Measurements from ENCODE around the gene CASS4. TPM values are rescaled to one million over a fixed set of nuclear protein-coding genes. Genes with fewer than 3 reads are reported as not detected.

The CASS4 gene
- polyA plus RNA-seq, 1 donor from 2014 or later = 0.56 TPM

GRCh38 chr20:56438284-56438683 is 26.2 kb downstream of the CASS4 start:
- no peaks in the 10 kb centered on the region for H3K79me2 ChIP-seq (replicated peaks; ENCODE audit: insufficient read depth, low read length)
- no peak overlapping the region for H3K4me2 ChIP-seq (ENCODE audit: low read length)
- no peak overlapping the region for H3K9ac ChIP-seq (ENCODE audit: low read length)
- no peaks in the 10 kb centered on the region for H3K9me3 ChIP-seq (ENCODE audit: low read length)
- H3K27ac ChIP-seq (ENCODE audit: low read length) = no peak overlapping the region
- no peak overlapping the region for H3K4me3 ChIP-seq (ENCODE audit: low read length)
- no peaks in the 10 kb centered on the region for H4K20me1 ChIP-seq (ENCODE audit: insufficient read depth)
- TF ChIP-seq MXI1 (conservative IDR thresholded peaks at IDR 0.05; ENCODE audit: poor library complexity, severe bottlenecking) = no peak
- H3K27me3 ChIP-seq (ENCODE audit: insufficient read depth, low read depth, low read length) = no peaks in the 10 kb centered on the region
- H2AFZ ChIP-seq (ENCODE audit: low read depth, low read length) = no peak overlapping the region
- no peaks in the 10 kb centered on the region for H3K9me2 ChIP-seq (ENCODE audit: insufficient read depth, low read length)
- no peaks in the 10 kb centered on the region for H3F3A ChIP-seq (ENCODE audit: insufficient read depth, low read length, poor library complexity, severe bottlenecking)
- H3K36me3 ChIP-seq (ENCODE audit: insufficient read depth, low read length) = no peaks in the 10 kb centered on the region

- H3K27ac ChIP-seq (ENCODE audit: low read length) = no peak overlapping the region
- no peak overlapping the region for H2AFZ ChIP-seq (ENCODE audit: low read depth, low read length)
- H3F3A ChIP-seq (ENCODE audit: insufficient read depth, low read length, poor library complexity, severe bottlenecking) = no peaks in the 10 kb centered on the region
- H3K79me2 ChIP-seq (replicated peaks; ENCODE audit: insufficient read depth, low read length) = no peaks in the 10 kb centered on the region
- TF ChIP-seq REST (IDR thresholded peaks at IDR 0.05; ENCODE audit: borderline replicate concordance) = no peak
- no peak for TF ChIP-seq POLR2AphosphoS5 (IDR thresholded peaks at IDR 0.05)
- TF ChIP-seq EZH2 (IDR thresholded peaks at IDR 0.05; ENCODE audit: borderline replicate concordance, insufficient read depth, low read length, poor library complexity, severe bottlenecking) = no peak
- no peak for TF ChIP-seq MXI1 (conservative IDR thresholded peaks at IDR 0.05; ENCODE audit: poor library complexity, severe bottlenecking)
- TF ChIP-seq TAF1 (IDR thresholded peaks at IDR 0.05; ENCODE audit: low read depth) = no peak
- no peak for TF ChIP-seq SMC3 (conservative IDR thresholded peaks at IDR 0.05; ENCODE audit: poor library complexity)
- no peak for TF ChIP-seq RAD21 (conservative IDR thresholded peaks at IDR 0.05)
- no peak for TF ChIP-seq CTCF (IDR thresholded peaks at IDR 0.05; ENCODE audit: poor library complexity, severe bottlenecking)
- TF ChIP-seq EP300 (conservative IDR thresholded peaks at IDR 0.05; ENCODE audit: poor library complexity, severe bottlenecking) = no peak
- no peak overlapping the region for H3K9ac ChIP-seq (ENCODE audit: low read length)
- H3K4me2 ChIP-seq (ENCODE audit: low read length) = no peak overlapping the region
- H3K4me3 ChIP-seq (ENCODE audit: low read length) = no peak overlapping the region
- no peaks in the 10 kb centered on the region for H3K36me3 ChIP-seq (ENCODE audit: insufficient read depth, low read length)
- no peaks in the 10 kb centered on the region for H4K20me1 ChIP-seq (ENCODE audit: insufficient read depth)
- no peaks in the 10 kb centered on the region for H3K27me3 ChIP-seq (ENCODE audit: insufficient read depth, low read depth, low read length)
- H3K9me3 ChIP-seq (ENCODE audit: low read length) = no peaks in the 10 kb centered on the region
- no peaks in the 10 kb centered on the region for H3K9me2 ChIP-seq (ENCODE audit: insufficient read depth, low read length)
Measured at GRCh38 chr20:56439771-56440291, 27.8 kb downstream of the CASS4 start.

Measured in neural cell (in vitro differentiated cells).